Measurements from ENCODE around the gene MYO5A. TPM values are rescaled to one million over a fixed set of nuclear protein-coding genes. Genes with fewer than 3 reads are reported as not detected.
A peak's percentile ranks its signal among the peaks of the same experiment; 100 is the strongest.

The MYO5A gene
- total RNA-seq, 2 donors from 2014 or later, result 12.3 to 21.5 TPM

GRCh38 chr15:52505151-52505550 lies 23.5 kb downstream of the MYO5A start:
- Histone ChIP-seq H3K27ac (no peak overlapping the region), H3K4me1 (peaks cover 0 to 6% of the 10 kb centered on the region in 2 donors), H3K9me3 (no peaks in the 10 kb centered on the region), H3K27me3 (no peaks in the 10 kb centered on the region), H3K4me3 (no peak overlapping the region), H3K36me3 (no peaks in the 10 kb centered on the region)
- no peak for TF ChIP-seq CTCF (IDR thresholded peaks at IDR 0.05)
- DNase-seq (ENCODE audit: low spot score), result peak; percentile 70

- Histone ChIP-seq H3K4me3 (no peak overlapping the region), H3K36me3 (no peaks in the 10 kb centered on the region), H3K27me3 (no peaks in the 10 kb centered on the region), H3K9me3 (no peaks in the 10 kb centered on the region), H3K27ac (no peak overlapping the region), H3K4me1 (peaks cover 0 to 6% of the 10 kb centered on the region in 2 donors)
- no peak for DNase-seq (ENCODE audit: low spot score)
- no peak for TF ChIP-seq CTCF (IDR thresholded peaks at IDR 0.05)
Observed at GRCh38 chr15:52503788-52504496, 24.7 kb downstream of the MYO5A start.

GRCh38 chr15:52502608-52503007 lies 26.1 kb downstream of the MYO5A start:
- Histone ChIP-seq H3K4me3 (no peak overlapping the region), H3K36me3 (no peaks in the 10 kb centered on the region), H3K9me3 (no peaks in the 10 kb centered on the region), H3K27me3 (no peaks in the 10 kb centered on the region), H3K27ac (no peak overlapping the region), H3K4me1 (peaks cover 0 to 5% of the 10 kb centered on the region in 2 donors)
- TF ChIP-seq CTCF (IDR thresholded peaks at IDR 0.05), result no peak
- DNase-seq (ENCODE audit: low spot score), result no peak

GRCh38 chr15:52499506-52499905 lies 29.2 kb downstream of the MYO5A start:
- H3K9me3 ChIP-seq, result no peaks in the 10 kb centered on the region
- DNase-seq (ENCODE audit: low spot score), result no peak
- H3K4me1 ChIP-seq, result no peaks in the 10 kb centered on the region
- no peaks in the 10 kb centered on the region for H3K27me3 ChIP-seq
- H3K36me3 ChIP-seq, result no peaks in the 10 kb centered on the region
- TF ChIP-seq CTCF (IDR thresholded peaks at IDR 0.05), result no peak
- H3K4me3 ChIP-seq, result no peak overlapping the region
- no peak overlapping the region for H3K27ac ChIP-seq

GRCh38 chr15:52498706-52499105 lies 30.0 kb downstream of the MYO5A start:
- Histone ChIP-seq H3K9me3 (no peaks in the 10 kb centered on the region), H3K36me3 (no peaks in the 10 kb centered on the region), H3K4me1 (no peaks in the 10 kb centered on the region), H3K27ac (no peak overlapping the region), H3K27me3 (no peaks in the 10 kb centered on the region), H3K4me3 (no peak overlapping the region)
- TF ChIP-seq CTCF (IDR thresholded peaks at IDR 0.05), result no peak
- DNase-seq (ENCODE audit: low spot score), result no peak

Data from right atrium auricular region (tissue), 2 donors.